Stomach (tissue), 4 donors: ENCODE measurements around the gene PDZRN3.

Experiments used
- EP300 ChIP-seq: sonication (generic); formaldehyde crosslinking; IDR thresholded peaks from one replicate; pipeline ENCODE4 v1.6.1; 2017; ENCODE audit warnings: antibody characterized with exemption
- TF ChIP-seq, protein P1 (sequence below), 7 experiments: fragments of 450-650 bp in 4 of 7; fragments of 200-600 bp in 3 of 7; sonication (generic) in 3 of 7; IDR thresholded peaks; one replicate each; pipeline ENCODE4 v1.5.1; 2016 to 2019; ENCODE audit warnings: antibody characterized with exemption in 7 of 7, control low read depth in 2 of 7, mild to moderate bottlenecking in 1 of 7

DNA sequence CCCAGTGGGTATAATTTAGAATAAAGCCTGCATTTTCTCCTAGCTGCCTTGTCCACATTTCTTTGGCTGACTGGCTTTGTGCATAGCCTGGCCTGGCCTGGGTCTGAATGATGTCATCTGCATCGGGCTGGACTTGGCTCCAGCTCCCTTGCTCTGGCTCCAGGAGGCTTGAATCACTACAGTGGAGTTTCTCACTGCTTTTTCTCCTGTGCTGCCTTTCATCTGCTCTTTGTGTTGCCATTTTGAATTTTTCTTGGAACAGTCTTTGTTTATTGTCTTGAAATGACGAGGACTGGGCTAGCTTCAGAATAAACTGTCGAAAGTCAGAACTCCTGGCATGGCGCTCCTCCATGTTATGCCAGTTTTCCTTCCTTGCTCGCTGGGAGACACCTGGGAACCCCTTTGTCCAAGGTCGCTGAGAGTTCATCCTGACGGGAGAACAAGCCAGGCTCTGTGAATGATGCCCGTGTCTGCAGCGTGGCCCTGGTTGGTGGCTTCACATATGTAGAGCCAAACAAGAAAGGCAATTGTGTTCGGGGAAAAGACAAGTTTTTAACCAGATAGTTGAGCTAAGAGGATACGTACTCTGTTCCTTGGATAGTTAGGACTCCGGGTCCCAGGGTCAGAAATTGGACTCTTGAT, 258.9 kb downstream of the PDZRN3 start:
- TF ChIP-seq, protein P1, sequence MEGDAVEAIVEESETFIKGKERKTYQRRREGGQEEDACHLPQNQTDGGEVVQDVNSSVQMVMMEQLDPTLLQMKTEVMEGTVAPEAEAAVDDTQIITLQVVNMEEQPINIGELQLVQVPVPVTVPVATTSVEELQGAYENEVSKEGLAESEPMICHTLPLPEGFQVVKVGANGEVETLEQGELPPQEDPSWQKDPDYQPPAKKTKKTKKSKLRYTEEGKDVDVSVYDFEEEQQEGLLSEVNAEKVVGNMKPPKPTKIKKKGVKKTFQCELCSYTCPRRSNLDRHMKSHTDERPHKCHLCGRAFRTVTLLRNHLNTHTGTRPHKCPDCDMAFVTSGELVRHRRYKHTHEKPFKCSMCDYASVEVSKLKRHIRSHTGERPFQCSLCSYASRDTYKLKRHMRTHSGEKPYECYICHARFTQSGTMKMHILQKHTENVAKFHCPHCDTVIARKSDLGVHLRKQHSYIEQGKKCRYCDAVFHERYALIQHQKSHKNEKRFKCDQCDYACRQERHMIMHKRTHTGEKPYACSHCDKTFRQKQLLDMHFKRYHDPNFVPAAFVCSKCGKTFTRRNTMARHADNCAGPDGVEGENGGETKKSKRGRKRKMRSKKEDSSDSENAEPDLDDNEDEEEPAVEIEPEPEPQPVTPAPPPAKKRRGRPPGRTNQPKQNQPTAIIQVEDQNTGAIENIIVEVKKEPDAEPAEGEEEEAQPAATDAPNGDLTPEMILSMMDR (IDR thresholded peaks at IDR 0.05), result no peak
- TF ChIP-seq EP300, result no peak
